Activated CD8-positive, alpha-beta T cell treated with anti-CD3 and anti-CD28 coated beads for 36 hours (primary cell): ENCODE results near the gene EIF4E3. TPM values are rescaled to one million over a fixed set of nuclear protein-coding genes. Genes with fewer than 3 reads are reported as not detected.

ENCODE experiments used
- ATAC-seq: fragments of 200-7000 bp; cut with Tn5 transposase; one replicate; pipeline ENCODE4 v1.10.0; 2021; ENCODE audit warnings: mild to moderate bottlenecking, moderate library complexity
- CTCF ChIA-PET: fragments of 350-600 bp; sonication (Branson Sonifier 250); formaldehyde crosslinking; loops from one replicate; lab custom pipeline; 2021; ENCODE audit warnings: antibody characterized with exemption; lab: Charles Lee
- POLR2A ChIA-PET: fragments of 350-600 bp; sonication (Branson Sonifier 250); formaldehyde crosslinking; loops from one replicate; lab custom pipeline; 2021; ENCODE audit warnings: antibody characterized with exemption; lab: Charles Lee
- DNase-seq: peaks from one replicate; pipeline ENCODE4 v3.0.0-alpha.2; 2020
- H3K27ac Mint-ChIP-seq: one replicate; pipeline ENCODE4 v1.8.0; 2021; ENCODE audit warnings: mild to moderate bottlenecking, mixed read lengths
- H3K27me3 Mint-ChIP-seq: one replicate; pipeline ENCODE4 v1.8.0; 2021; ENCODE audit warnings: mixed read lengths
- H3K36me3 Mint-ChIP-seq: one replicate; pipeline ENCODE4 v1.8.0; 2021; ENCODE audit warnings: low read depth, mixed read lengths
- H3K4me1 Mint-ChIP-seq: one replicate; pipeline ENCODE4 v1.8.0; 2021; ENCODE audit warnings: low read depth, mixed read lengths
- H3K4me3 Mint-ChIP-seq: one replicate; pipeline ENCODE4 v1.8.0; 2021; ENCODE audit warnings: mild to moderate bottlenecking, moderate library complexity, mixed read lengths
- H3K9me3 Mint-ChIP-seq: one replicate; pipeline ENCODE4 v1.8.0; 2021; ENCODE audit warnings: mixed read lengths
- CTCF ChIP-seq: fragments of 200-600 bp; IDR thresholded peaks from one replicate; pipeline ENCODE4 v1.8.0; 2022; ENCODE audit warnings: antibody characterized with exemption, mild to moderate bottlenecking
- intact Hi-C: fragments of 100-400 bp; cut with micrococcal nuclease; formaldehyde crosslinking; loops from one replicate; pipeline ENCODE4 v1.10.0; 2022
- total RNA-seq, 2 experiments: library from RNA; stranded (reverse); gene quantifications; one replicate each; pipeline ENCODE4 v1.2.3, GENCODE V29; 2021

EIF4E3 gene
- total RNA-seq, 2 experiments from 2014 or later, result 29.3 to 30.4 TPM

- no peak for TF ChIP-seq CTCF
- H3K4me3 Mint-ChIP-seq, result peak overlapping the region; percentile 86
- peak; percentile 32 for ATAC-seq
- ChIA-PET CTCF (interaction anchor here (6.6 kb wide), 1 partner anchor 8 kb away, joined by 51 read pairs; no protein-coding TSS in a partner anchor), POLR2A (interaction anchor here (1.0 kb wide), 1 partner anchor 19 kb away, joined by 3 read pairs; no protein-coding TSS in a partner anchor)
- H3K9me3 Mint-ChIP-seq, result no peaks in the 10 kb centered on the region
- DNase-seq, result peak; percentile 47
- H3K27ac Mint-ChIP-seq, result peak overlapping the region; percentile 97
- H3K4me1 Mint-ChIP-seq, result peaks cover 73% of the 10 kb centered on the region
- intact Hi-C loops, result loop anchor here (10.0 kb wide), 1 partner anchor 1103 kb away; no protein-coding TSS in a partner anchor
- peaks cover 12% of the 10 kb centered on the region for H3K36me3 Mint-ChIP-seq
- no peaks in the 10 kb centered on the region for H3K27me3 Mint-ChIP-seq
Observed at GRCh38 chr3:71721651-71722157, 3.5 kb downstream of the EIF4E3 start.

- peaks cover 69% of the 10 kb centered on the region for H3K4me1 Mint-ChIP-seq
- no peaks in the 10 kb centered on the region for H3K27me3 Mint-ChIP-seq
- no peak for TF ChIP-seq CTCF
- no peak for ATAC-seq
- intact Hi-C loops, result loop anchor here (10.0 kb wide), 1 partner anchor 1104 kb away; no protein-coding TSS in a partner anchor
- peak overlapping the region; percentile 97 for H3K27ac Mint-ChIP-seq
- peak overlapping the region; percentile 86 for H3K4me3 Mint-ChIP-seq
- peaks cover 12% of the 10 kb centered on the region for H3K36me3 Mint-ChIP-seq
- no peak for DNase-seq
- ChIA-PET POLR2A (interaction anchor here (1.0 to 1.3 kb wide), 3 partner anchors 9 to 194 kb away, joined by 3 to 8 read pairs (median 3); no protein-coding TSS in a partner anchor), CTCF (interaction anchor here (1.1 to 6.6 kb wide), 2 partner anchors 9 to 11 kb away, joined by 5 to 51 read pairs; no protein-coding TSS in a partner anchor)
- H3K9me3 Mint-ChIP-seq, result no peaks in the 10 kb centered on the region
Observed at GRCh38 chr3:71721002-71721401, 4.2 kb downstream of the EIF4E3 start.

- intact Hi-C loops, result no loop called here
- H3K36me3 Mint-ChIP-seq, result peaks cover 12% of the 10 kb centered on the region
- no peak for TF ChIP-seq CTCF
- POLR2A ChIA-PET, result interaction anchor here (1.3 kb wide), 1 partner anchor 10 kb away, joined by 3 read pairs; no protein-coding TSS in a partner anchor
- CTCF ChIA-PET, result interaction anchor here (1.0 to 6.6 kb wide), 3 partner anchors 8 to 157 kb away, joined by 4 to 51 read pairs (median 8); no protein-coding TSS in a partner anchor
- H3K27me3 Mint-ChIP-seq, result no peaks in the 10 kb centered on the region
- no peaks in the 10 kb centered on the region for H3K9me3 Mint-ChIP-seq
- peaks cover 83% of the 10 kb centered on the region for H3K4me1 Mint-ChIP-seq
- peak; percentile 25 for ATAC-seq
- no peak overlapping the region for H3K4me3 Mint-ChIP-seq
- peak; percentile 74 for DNase-seq
- peak overlapping the region; percentile 58 for H3K27ac Mint-ChIP-seq
Observed at GRCh38 chr3:71718072-71718471, 7.1 kb downstream of the EIF4E3 start.

GRCh38 chr3:71714595-71714994 lies 10.6 kb downstream of the EIF4E3 start:
- intact Hi-C loops, result loop anchor here (5.0 kb wide), 1 partner anchor 143 kb away; no protein-coding TSS in a partner anchor
- Mint-ChIP-seq H3K4me3 (no peak overlapping the region), H3K27me3 (no peaks in the 10 kb centered on the region), H3K4me1 (peaks cover 76% of the 10 kb centered on the region), H3K36me3 (peaks cover 8% of the 10 kb centered on the region), H3K27ac (no peak overlapping the region), H3K9me3 (no peaks in the 10 kb centered on the region)
- no peak for ATAC-seq
- ChIA-PET CTCF (interaction anchor here (1.1 to 4.5 kb wide), 2 partner anchors 10 to 15 kb away, joined by 6 to 52 read pairs; no protein-coding TSS in a partner anchor), POLR2A (interaction anchor here (0.7 kb wide), 1 partner anchor 132 kb away, joined by 3 read pairs; no protein-coding TSS in a partner anchor)
- no peak for TF ChIP-seq CTCF
- DNase-seq, result no peak

- no peak for ATAC-seq
Observed at GRCh38 chr3:71713041-71713440, 12.2 kb downstream of the EIF4E3 start.

More at GRCh38 chr3:71713041-71713440, 12.2 kb downstream of the EIF4E3 start:
- ChIA-PET CTCF (interaction anchor here (0.7 to 4.5 kb wide), 5 partner anchors 10 to 163 kb away, joined by 3 to 52 read pairs (median 10); partner anchors contain the start of gene EIF4E3), POLR2A (no interaction called here)
- H3K27ac Mint-ChIP-seq, result no peak overlapping the region
- TF ChIP-seq CTCF, result no peak
- peaks cover 4% of the 10 kb centered on the region for H3K36me3 Mint-ChIP-seq
- no peak for DNase-seq
- peaks cover 73% of the 10 kb centered on the region for H3K4me1 Mint-ChIP-seq
- H3K9me3 Mint-ChIP-seq, result no peaks in the 10 kb centered on the region
- no peaks in the 10 kb centered on the region for H3K27me3 Mint-ChIP-seq
- intact Hi-C loops, result loop anchor here (5.0 kb wide), 1 partner anchor 144 kb away; no protein-coding TSS in a partner anchor
- no peak overlapping the region for H3K4me3 Mint-ChIP-seq
